GOT3 (cell line): ENCODE results near the gene DIPK1A.
"Not testable (repeated sequence)": the region's sequence is repeated elsewhere in the genome, so short reads cannot be mapped to it uniquely, and the experiment has no call there.

Experiments
- DNase-seq: peaks from one replicate; lab custom pipeline; 2025; ENCODE audit warnings: mixed read lengths; lab: John Stamatoyannopoulos, UW

The DIPK1A gene

DNA sequence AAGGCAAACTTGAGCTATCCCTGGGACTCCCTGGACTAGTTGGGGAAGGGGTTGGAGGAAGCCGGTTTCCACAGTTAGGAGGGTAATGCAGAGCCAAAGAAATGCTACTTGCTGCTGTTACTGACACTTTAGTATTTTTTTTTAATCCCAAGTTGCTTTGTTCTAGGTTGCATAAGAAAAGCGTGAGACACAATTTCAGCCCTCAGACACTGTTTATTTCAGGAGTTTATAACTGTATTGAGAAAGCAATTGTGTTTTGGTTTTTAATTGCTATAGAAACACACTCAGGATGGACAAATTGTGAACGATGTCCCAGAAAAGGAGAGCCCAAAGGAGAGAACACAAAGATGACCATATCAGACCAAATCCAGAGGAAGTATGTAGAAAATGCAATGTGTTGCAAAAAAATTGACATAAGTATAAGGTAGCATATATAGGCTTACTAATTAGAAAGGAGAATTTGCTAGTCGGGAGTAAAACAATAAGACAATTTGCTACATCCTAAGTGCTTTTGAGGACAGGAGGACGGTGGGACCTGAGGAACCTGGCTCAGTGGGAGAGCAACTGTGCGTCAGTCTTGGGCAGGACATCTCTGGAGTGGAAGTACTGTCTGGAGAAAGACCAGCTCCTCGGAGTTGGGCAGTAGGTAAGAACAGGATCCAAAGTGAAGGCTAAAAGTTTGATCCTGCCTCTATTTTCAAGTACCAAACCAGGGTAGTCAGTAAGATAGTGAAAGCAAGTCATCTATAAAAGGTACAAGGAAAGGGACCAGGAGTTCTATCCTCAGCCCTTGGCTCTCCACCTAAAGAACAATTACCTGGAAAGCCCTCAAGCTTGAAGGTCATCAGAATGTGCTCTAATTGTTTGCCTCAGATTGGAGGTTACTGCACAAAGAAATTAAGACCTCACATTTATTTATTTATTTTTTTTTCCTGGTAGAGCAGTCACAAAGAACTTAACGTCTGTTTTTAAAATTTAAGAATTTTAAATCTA lies 39.9 kb downstream of the DIPK1A start:
- no peak for DNase-seq

DNA sequence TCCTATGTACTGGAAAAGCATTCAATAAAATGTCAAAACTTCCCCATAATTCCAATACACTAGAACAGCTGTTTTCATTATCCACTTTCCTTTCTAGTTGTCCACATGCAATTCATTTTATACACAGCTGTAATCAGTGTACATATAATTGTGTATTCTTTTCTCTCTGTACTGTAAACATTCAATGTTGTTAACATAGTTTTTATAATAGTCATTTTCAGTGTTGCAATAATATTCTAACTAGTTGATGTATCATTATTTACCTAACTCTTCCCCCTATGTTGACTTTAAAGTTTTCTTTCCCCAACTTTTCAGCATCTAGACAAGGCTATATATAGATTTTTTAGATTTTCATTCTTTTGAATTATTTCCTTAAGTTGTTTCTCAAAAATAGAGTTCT lies 44.4 kb downstream of the DIPK1A start:
- DNase-seq, result no peak

DNA sequence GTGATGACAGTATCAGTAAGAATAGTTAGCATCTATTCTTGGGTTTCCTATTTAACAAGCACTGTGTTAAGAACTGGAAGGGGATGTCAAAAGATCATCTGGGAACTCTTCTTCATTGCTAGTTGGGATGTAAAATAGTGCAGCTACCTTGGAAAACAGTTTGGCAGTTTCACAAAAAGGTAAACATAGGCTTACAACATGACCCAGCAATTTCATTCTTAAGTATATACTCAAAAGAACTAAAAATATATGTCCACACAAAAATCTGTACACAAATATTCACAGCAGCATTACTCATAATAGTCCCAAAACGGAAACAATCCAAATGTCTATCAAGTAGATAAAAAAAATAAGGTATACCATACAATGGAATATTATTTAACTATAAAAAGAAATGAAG lies 45.7 kb downstream of the DIPK1A start:
- DNase-seq, result no peak

DNA sequence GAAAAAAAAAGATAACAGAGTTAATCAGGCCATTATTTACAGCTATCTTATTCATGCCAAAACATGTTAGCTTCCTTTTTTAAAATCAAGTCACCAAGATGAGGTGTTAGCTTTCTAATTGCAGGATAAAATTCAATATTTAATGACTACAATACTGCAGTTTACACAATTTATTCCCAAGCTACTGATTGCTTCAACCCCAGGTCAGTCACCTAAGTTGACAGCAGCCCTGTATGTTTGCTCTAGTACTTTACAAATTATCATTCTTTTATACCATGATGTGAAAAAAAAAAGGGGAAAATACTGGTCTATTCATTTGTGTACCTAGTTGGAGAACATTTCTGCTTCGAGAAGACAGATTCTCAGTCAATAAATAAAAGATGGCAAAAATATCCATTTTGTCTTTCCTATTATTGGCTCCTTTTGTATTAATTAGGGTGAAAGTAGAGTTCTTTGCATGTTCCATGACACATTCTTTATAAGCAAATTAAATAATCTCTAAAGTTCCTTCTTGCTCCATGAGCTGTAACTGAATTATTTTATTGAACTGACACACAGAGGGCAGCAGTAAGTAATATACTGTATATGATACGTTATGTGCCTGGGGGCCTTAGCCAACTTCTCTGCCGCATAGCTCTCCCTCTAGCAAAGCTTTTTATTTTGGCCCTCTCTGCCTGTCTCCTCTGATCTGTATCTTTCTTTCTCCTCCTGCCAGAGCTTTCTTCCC lies 48.0 kb downstream of the DIPK1A start:
- DNase-seq, result no peak

DNA sequence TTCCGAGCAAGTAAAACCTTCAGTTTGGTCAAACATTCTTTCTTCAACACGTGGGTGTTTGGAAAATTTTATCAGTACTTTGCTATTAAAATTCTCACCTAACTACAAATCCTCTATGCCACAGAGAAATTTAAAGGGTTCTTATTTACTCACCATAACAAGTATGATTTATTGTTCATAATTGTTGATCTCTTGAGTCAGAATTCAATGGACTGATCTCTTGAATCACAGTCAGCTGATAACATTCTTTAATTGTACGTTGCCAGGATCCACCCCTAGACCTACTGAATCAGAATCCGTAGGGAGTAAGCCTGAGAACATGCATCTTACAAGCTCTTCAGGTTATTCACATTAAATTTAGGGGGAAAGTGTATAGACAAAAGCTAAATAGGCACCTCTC lies 51.2 kb downstream of the DIPK1A start:
- DNase-seq, result no peak

DNA sequence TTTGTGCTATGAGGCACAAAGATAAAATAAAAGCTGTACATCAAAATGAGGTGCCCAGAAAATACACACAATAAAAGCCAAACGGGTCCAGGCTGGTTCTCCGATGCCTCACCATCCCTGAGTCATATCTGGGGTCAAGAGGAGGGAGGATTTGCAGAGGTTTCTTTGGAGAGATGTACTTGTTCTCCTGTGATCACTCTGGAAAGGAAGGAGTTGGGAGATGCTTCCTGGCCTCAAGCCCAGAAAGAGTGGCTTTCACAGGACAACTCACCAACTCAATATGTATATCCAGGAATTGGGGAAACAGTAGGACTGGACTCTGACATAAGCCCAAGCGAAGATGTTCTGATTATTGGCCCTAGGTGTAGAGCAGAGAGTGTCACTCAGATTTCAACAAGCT lies 51.9 kb downstream of the DIPK1A start:
- DNase-seq, result no peak

DNA sequence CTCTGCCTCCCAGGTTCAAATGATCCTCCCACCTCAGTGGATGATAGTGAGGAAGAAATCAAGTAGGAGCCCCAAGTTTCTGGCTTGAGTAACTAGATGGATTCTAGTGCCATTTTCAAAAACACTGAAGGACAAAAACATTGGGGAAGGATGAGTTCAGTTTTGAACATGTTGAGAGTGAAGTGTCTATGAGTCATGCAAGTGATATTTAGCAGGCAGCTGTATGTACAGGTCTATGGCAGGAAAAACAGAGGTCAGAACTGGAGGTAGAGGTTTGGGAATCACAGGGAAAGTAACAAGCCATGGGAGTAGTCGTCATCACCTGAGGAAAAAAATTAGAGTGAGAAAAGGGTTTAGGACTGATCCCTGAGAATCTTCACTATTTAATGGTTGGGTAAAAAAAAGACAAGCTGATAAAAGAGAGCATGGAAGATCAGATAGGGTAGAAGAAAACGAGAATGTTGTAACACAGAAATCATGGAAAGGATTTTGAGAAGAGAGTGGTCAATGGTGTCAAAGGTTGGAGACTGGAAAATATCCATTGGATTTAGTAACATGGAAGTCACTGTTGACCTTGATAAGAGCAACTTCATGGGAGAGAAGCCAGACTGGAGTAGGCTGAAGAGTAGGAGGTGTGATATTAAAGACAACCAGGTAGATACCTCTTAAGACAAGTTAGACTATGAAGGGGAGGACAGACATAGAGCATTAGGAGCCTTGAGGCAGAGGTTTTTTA lies 53.1 kb downstream of the DIPK1A start:
- DNase-seq, result no peak

DNA sequence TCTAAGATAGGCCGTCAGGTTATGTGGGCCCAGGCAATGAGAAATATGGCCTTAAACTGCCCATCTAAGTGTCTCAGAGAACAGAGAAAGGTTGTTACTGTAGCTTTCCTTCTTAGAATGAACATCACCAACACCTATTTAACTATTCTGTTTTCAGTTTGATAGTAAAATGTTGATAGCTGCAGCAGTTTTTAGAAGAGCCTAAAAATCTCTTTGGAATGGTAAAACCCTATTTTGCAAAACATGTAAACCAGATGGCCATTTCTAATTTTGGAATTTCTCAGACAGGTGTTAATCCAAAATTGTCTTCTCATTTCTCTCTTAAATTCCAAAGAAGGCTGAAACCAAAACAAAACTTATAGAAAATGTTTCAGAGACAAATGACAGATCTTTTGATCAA lies 57.5 kb downstream of the DIPK1A start:
- DNase-seq, result no peak

DNA sequence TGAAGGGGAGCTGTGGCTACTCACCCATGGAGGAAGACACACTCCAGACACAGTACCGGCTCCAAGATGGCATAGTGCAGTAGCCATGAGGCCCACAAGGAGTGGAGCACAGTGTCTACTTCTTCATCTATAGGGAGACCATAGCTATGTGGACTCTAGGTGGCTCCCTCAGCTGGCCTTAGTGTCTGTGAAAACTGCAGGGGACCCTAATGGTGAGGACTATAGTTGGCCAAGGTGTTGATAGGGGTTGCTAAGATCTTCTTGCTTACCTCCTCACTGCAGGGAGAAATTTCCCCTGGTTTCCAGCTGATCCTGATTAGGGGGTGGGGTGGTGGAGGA lies 58.9 kb downstream of the DIPK1A start:
- no peak for DNase-seq

DNA sequence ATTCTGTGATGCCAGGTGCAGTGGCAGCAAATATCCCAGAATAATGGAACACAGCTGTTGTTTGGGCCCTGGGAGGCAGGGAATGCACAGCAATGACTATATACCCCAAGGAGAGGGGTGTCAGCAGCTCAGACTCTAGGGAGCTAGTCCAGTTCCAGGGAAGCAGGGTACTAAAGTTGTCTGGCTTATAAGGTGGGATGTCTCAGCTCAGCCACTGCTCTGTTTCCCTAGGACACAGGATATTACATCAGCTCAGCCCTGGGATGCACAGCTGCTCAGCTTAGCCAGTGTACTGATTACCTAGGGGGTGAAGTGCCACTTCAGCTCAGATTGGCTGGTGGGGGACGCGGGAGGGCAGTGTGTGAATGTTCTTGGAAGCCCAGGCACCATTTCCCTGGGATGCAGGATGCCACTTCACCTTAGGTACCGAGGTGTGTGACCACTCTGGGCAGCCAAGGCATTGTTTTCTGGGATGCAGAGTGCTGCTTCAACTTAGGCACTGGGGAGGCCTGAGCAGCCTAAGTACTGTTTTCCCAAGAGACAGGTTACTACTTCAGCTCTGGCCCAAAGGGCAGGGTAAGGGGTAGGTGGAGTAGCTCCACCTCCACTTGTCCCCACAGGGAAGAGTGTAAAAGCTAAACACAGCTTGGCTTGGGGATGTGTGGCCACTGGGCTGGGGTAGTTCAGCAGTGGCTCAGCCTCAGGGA lies 59.4 kb downstream of the DIPK1A start:
- no peak for DNase-seq

DNA sequence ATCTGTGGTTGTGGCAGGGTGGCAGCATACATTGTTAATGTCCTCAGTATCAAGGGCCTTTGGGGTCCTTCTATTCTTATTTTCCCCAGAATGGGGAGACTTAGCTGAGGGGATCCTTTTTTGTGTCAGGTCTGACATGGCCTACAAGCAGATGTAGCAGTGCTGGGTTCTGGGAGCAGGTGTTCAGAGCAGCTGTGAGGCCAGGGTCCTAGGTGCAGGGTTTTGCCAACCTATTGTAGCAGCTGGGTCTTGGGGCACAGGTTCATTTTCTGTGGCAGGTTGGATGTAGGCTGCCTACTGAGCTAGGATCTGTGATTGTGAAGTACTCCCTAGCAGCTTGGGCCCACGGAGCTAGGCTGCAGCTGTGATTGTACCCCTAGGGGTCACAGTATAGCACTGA lies 60.1 kb downstream of the DIPK1A start:
- DNase-seq, result no peak

DNA sequence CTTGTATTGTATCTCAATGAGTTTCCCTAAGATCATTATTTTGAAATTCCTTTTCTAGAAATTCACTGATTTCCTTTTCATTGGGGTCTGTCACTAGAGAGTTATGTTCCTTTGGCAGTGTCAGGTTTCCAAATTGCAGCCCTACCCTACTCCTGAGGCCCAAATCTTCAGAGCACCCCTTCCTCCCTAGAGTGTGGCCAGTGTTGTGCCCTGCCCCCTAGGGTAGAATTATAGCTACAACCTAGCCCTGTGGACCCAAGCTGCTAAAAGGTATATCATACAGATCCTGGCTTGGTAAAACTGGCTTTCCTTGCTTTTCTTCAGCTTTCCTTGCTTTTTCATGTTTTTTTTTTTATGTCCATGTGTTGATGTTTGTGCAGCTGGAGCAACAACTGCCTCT lies 60.7 kb downstream of the DIPK1A start:
- no peak for DNase-seq

DNA sequence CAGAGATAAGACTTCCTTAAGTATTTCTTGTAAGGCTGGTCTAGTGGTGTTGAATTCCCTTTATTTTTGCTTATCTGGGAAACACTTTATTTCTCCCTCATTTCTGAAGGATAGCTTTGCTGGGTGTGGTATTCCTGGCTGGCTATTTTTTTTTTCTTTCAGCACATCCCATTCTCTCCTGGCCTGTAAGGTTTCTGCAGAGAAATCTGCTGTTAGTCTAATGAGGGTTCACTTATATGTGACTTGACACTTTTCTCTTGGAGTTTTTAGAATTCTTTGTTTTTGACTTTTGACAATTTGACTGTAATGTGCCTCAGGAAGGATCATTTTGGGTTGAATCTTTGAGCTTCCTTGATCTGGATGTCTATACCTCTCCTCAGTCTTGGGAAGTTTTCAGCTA lies 61.5 kb downstream of the DIPK1A start:
- DNase-seq, result no peak

DNA sequence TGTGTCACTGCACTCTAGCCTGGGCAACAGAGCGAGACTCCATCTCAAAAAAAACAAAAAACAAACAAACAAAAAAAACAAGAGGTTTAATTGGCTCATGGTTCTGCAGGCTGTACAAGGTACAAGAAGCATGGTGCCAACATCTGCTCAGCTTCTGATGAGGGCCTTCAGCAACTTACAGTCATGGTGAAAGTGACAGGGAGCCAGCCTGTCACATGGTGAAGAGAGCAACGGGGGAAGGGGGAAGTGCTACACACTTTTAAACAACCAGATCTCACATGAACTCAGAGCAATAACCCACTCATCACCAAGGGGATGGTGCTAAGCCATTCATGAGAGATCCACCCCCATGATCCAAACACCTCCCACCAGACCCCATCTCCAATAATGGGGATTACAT lies 63.2 kb downstream of the DIPK1A start:
- not testable (repeated sequence) for DNase-seq

DNA sequence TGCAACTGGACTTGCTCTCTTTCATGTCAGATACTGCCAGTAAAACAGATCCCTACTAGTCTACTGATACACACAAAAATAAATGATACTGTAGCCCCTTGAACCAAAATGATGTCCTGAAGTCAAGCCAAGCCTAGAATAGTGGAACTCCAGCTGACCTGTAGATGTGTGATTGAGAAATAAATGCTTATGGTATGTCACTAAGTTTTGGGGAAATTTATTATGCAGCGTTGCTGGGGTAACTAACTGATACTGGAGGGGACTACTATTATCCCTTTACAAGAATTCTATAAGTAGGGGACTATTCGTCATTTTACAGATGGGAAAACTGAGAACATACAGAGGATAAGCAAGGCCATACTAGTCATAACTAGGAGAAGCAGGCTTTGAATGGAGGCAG lies 73.8 kb downstream of the DIPK1A start:
- no peak for DNase-seq

DNA sequence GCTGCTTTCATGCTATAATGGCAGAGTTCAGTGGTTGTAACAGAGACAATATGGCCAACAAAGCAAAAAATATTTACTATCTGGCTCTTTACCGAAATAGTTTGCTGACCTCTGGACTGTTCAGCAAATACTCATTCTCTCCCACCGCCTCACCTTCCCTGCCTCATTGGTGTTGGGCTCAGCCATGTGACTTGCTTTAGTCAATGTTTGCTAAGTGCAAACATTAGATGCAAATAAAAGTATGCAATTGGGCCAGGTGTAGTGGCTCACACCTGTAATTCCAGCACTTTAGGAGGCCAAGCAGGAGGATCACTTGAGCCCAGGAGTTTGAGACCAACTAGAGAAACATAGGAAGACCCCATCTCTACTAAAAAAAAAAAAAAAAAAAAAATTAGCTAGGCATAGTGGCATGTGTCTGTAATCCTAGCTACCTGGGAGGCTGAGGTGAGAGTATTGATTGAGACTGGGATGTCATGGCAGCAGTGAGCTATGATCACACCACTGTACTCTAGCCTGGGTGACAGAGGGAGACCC lies 74.3 kb downstream of the DIPK1A start:
- DNase-seq, result no peak

DNA sequence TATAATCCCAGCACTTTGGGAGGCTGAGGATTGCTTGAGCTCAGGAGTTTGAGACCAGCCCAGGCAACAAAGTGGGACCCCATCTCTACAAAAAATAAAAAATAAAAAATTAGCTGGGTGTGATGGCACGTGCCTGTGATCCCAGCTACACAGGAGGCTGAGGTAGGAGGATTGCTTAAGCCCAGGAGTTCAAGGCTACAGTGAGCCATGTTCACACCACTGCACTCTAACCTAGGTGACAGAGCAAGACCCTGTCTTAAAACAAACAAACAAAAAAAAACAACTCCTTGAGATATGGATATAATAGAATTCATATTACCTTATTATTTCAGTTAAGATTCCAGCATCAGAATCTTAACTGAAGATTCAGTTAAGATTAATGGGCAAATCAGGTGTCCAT lies 77.1 kb downstream of the DIPK1A start:
- DNase-seq, result no peak

DNA sequence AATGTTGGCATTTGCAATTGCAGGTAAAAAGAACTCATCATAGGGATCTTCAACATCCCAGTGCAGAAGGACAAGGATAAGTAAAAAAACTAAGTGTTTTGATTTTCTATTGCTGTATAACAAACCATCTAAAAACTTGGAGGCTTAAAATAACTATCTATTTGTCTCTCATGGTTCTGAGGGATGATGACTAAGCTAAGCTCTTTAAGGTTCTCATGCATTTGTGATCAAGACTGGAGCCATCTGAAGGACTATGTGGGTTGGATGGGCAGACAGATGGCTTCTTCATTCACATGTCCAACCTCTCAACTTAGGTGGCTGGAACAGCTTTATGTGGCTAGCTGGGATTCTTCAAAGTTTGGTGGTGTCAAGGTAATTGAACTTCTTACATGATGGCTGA lies 78.0 kb downstream of the DIPK1A start:
- no peak for DNase-seq

DNA sequence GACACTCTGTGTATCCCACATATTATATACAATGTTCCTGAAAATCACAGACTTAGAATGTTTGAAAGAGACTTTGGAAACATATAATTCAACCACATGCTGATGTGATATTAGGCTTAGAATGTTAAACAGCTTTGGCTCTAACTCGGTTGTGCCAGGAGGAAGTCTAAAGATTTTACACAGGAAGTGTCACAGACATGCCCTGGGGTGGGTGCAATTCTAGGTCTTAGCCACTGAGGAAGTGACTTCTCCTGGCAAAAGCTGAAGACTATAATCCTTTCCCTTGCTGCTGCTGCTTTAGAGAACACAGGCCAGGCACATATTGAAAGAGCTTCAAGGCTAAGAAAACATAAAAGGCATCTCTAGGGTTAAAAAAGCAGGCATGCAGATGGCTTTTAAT lies 78.4 kb downstream of the DIPK1A start:
- no peak for DNase-seq

DNA sequence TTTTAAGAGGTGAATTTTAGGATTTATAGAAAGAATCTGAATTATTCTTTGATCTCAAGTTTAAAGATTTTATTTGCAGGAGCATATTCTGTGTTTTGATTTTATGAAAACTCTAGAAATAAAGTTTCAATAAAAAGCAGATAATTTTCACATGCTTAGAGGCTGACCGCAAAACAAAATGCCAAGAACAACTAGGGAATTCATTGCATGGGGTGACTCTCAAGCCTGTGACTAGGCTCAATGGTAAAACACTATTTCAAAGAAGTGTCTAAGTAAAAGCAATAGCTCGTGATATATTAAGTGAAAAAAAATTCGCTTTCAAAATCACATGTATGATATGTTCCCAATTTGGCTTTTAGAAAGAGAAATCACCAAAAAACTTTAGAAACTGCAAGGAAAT lies 79.9 kb downstream of the DIPK1A start:
- DNase-seq, result no peak

DNA sequence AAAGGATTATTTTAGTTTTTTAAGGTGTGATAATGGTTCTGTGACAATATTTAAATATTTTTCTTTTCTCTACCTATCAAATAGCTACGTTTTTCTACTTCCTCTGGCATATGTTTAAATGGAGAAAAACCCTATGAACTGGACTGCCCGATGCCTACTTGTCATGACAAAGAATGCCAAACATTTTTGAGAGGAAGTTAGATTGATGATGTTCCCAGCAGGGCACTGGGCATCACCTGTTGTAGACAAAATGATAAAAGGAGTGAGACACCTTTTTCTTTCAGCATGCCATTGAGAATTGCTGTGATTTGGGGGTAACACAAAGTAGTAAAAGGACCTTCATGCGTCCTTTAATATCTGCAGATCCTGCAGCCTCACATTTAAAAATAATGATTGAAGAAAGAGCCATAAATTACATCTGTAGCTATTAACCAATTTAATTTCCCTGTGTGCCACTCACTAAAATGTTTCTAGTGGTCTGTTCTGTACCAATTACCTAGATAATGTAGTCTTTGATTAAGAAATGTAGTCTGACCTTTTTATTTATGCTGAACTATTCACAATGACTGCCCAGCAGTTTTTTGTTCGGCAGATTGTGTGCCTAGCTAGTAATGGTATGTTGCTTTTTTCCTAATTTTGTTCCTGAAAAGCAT lies 81.8 kb downstream of the DIPK1A start:
- no peak for DNase-seq
